HEK293 (cell line): ENCODE measurements around the gene CSF1.
A peak's percentile ranks its signal among the peaks of the same experiment; 100 is the strongest.

Source experiments
- CTCF ChIA-PET: fragments of 350-600 bp; formaldehyde crosslinking; extraction: SDS; loops from one replicate; lab custom pipeline; 2021; ENCODE audit warnings: antibody characterized with exemption; lab: Yijun Ruan, JAX
- POLR2A ChIA-PET: fragments of 300-600 bp; formaldehyde crosslinking; extraction: SDS; loops from one replicate; lab custom pipeline; 2020; ENCODE audit warnings: antibody characterized with exemption, inconsistent platforms; lab: Yijun Ruan, JAX
- H3K27ac ChIP-seq: fragments of 200-500 bp; sonication (Bioruptor generic); 2 replicates; pipeline ENCODE4 v1.5.1; 2014; ENCODE audit warnings: low read depth, low read length, control low read depth, inconsistent platforms; ENCODE audit errors: extremely low read depth
- H3K36me3 ChIP-seq, 2 experiments: fragments of 200-500 bp in 1 of 2; sonication (Bioruptor generic) in 1 of 2; 1 replicate in 1 of 2; 2 replicates in 1 of 2; pipeline ENCODE4 v1.5.1; 2014 to 2017; ENCODE audit warnings: inconsistent platforms in 2 of 2, low read length in 2 of 2; ENCODE audit not compliant: control insufficient read depth in 2 of 2, insufficient read depth in 1 of 2
- H3K4me1 ChIP-seq: fragments of 200-500 bp; sonication (Bioruptor generic); 2 replicates; pipeline ENCODE4 v1.5.1; 2014; ENCODE audit warnings: mild to moderate bottlenecking, low read length, inconsistent platforms; ENCODE audit not compliant: control insufficient read depth, insufficient read depth
- H3K4me3 ChIP-seq: 2 replicates; pipeline ENCODE4 v1.5.1; 2011; ENCODE audit warnings: low read depth, mild to moderate bottlenecking, control low read depth, low read length, moderate library complexity
- H3K9me3 ChIP-seq: fragments of 200-500 bp; sonication (Bioruptor generic); 2 replicates; pipeline ENCODE4 v1.5.1; 2014; ENCODE audit warnings: low read depth, low read length, inconsistent platforms; ENCODE audit not compliant: control insufficient read depth, insufficient read depth
- HOXC10 ChIP-seq: sonication (generic); formaldehyde crosslinking; IDR thresholded peaks from 2 replicates; pipeline ENCODE4 v1.8.1; 2023; ENCODE audit warnings: mild to moderate bottlenecking, missing genetic modification reagents
- PRDM1 ChIP-seq: fragments of 450-650 bp; formaldehyde crosslinking; IDR thresholded peaks from 2 replicates; pipeline ENCODE4; 2016; ENCODE audit warnings: missing biosample characterization, missing genetic modification characterization
- ZFP41 ChIP-seq: fragments of 450-650 bp; formaldehyde crosslinking; IDR thresholded peaks from 2 replicates; pipeline ENCODE4 v1.5.1; 2016; ENCODE audit warnings: missing biosample characterization, missing genetic modification characterization, borderline replicate concordance
- ZNF133 ChIP-seq: fragments of 450-650 bp; formaldehyde crosslinking; IDR thresholded peaks from 2 replicates; pipeline ENCODE4 v1.5.1; 2016; ENCODE audit warnings: missing biosample characterization, missing genetic modification characterization
- ZNF184 ChIP-seq: fragments of 450-650 bp; IDR thresholded peaks from 2 replicates; pipeline ENCODE4 v1.5.1; 2018; ENCODE audit warnings: missing biosample characterization, mild to moderate bottlenecking, missing genetic modification characterization
- ZNF223 ChIP-seq: fragments of 450-650 bp; formaldehyde crosslinking; IDR thresholded peaks from 2 replicates; pipeline ENCODE4 v1.5.1; 2016; ENCODE audit warnings: missing biosample characterization, missing genetic modification characterization
- ZNF274 ChIP-seq, 2 experiments: fragments of 200-500 bp in 1 of 2; fragments of 450-650 bp in 1 of 2; sonication (Bioruptor generic) in 1 of 2; formaldehyde crosslinking in 1 of 2; IDR thresholded peaks; 2 replicates each; pipeline versions ENCODE4 v1.5.1 to v1.6.1; 2014 to 2016; ENCODE audit warnings: borderline replicate concordance in 1 of 2, inconsistent platforms in 1 of 2, low read length in 1 of 2, missing biosample characterization in 1 of 2, missing genetic modification characterization in 1 of 2
- ZNF350 ChIP-seq: fragments of 450-650 bp; formaldehyde crosslinking; IDR thresholded peaks from 2 replicates; pipeline ENCODE4 v1.5.0; 2017; ENCODE audit warnings: missing biosample characterization, mild to moderate bottlenecking, missing genetic modification characterization
- ZNF366 ChIP-seq: fragments of 450-650 bp; formaldehyde crosslinking; conservative IDR thresholded peaks from 2 replicates; pipeline ENCODE4 v1.5.1; 2016; ENCODE audit warnings: missing biosample characterization, missing genetic modification characterization
- ZNF37A ChIP-seq: fragments of 450-650 bp; IDR thresholded peaks from 2 replicates; pipeline ENCODE4 v1.5.1; 2018; ENCODE audit warnings: missing biosample characterization, missing genetic modification characterization
- ZNF510 ChIP-seq: fragments of 450-650 bp; formaldehyde crosslinking; IDR thresholded peaks from 2 replicates; pipeline ENCODE4 v1.5.1; 2018; ENCODE audit warnings: mild to moderate bottlenecking, missing genetic modification characterization, missing biosample characterization; ENCODE audit not compliant: insufficient replicate concordance
- ZNF514 ChIP-seq: fragments of 450-650 bp; formaldehyde crosslinking; IDR thresholded peaks from 2 replicates; pipeline ENCODE4 v1.5.1; 2016; ENCODE audit warnings: missing biosample characterization, missing genetic modification characterization
- ZNF555 ChIP-seq: fragments of 450-650 bp; formaldehyde crosslinking; conservative IDR thresholded peaks from 2 replicates; pipeline ENCODE4 v1.5.1; 2017; ENCODE audit warnings: missing biosample characterization, mild to moderate bottlenecking, missing genetic modification characterization, inconsistent platforms
- ZNF621 ChIP-seq: fragments of 450-650 bp; formaldehyde crosslinking; IDR thresholded peaks from 2 replicates; pipeline ENCODE4 v1.5.1; 2017; ENCODE audit warnings: missing biosample characterization, missing genetic modification characterization
- ZNF623 ChIP-seq: fragments of 450-650 bp; formaldehyde crosslinking; IDR thresholded peaks from 2 replicates; pipeline ENCODE4 v1.5.1; 2016; ENCODE audit warnings: missing biosample characterization, missing genetic modification characterization
- ZNF658 ChIP-seq: fragments of 450-650 bp; formaldehyde crosslinking; IDR thresholded peaks from 2 replicates; pipeline ENCODE4; 2016; ENCODE audit warnings: missing biosample characterization, missing genetic modification characterization
- ZNF76 ChIP-seq: fragments of 450-650 bp; formaldehyde crosslinking; IDR thresholded peaks from 2 replicates; pipeline ENCODE4; 2016; ENCODE audit warnings: low read depth, missing biosample characterization, missing genetic modification characterization, borderline replicate concordance
- ZNF768 ChIP-seq: fragments of 450-650 bp; formaldehyde crosslinking; IDR thresholded peaks from 2 replicates; pipeline ENCODE4 v1.5.1; 2018; ENCODE audit warnings: missing biosample characterization, mild to moderate bottlenecking, missing genetic modification characterization
- TF ChIP-seq, protein P1 (sequence below): fragments of 450-650 bp; formaldehyde crosslinking; IDR thresholded peaks from 2 replicates; pipeline ENCODE4 v1.5.1; 2016; ENCODE audit warnings: missing biosample characterization, missing genetic modification characterization
- TF ChIP-seq, protein P2 (sequence below): fragments of 450-650 bp; formaldehyde crosslinking; IDR thresholded peaks from 2 replicates; pipeline ENCODE4 v1.5.1; 2017; ENCODE audit warnings: missing biosample characterization, missing genetic modification characterization
- TF ChIP-seq, protein P3 (sequence below): fragments of 450-650 bp; formaldehyde crosslinking; IDR thresholded peaks from 2 replicates; pipeline ENCODE4 v1.5.1; 2016; ENCODE audit warnings: missing biosample characterization, missing genetic modification characterization
- TF ChIP-seq, protein P4 (sequence below): sonication (generic); formaldehyde crosslinking; IDR thresholded peaks from 2 replicates; pipeline ENCODE4 v1.8.1; 2022; ENCODE audit warnings: mild to moderate bottlenecking, moderate library complexity, missing genetic modification reagents

Gene CSF1

DNA sequence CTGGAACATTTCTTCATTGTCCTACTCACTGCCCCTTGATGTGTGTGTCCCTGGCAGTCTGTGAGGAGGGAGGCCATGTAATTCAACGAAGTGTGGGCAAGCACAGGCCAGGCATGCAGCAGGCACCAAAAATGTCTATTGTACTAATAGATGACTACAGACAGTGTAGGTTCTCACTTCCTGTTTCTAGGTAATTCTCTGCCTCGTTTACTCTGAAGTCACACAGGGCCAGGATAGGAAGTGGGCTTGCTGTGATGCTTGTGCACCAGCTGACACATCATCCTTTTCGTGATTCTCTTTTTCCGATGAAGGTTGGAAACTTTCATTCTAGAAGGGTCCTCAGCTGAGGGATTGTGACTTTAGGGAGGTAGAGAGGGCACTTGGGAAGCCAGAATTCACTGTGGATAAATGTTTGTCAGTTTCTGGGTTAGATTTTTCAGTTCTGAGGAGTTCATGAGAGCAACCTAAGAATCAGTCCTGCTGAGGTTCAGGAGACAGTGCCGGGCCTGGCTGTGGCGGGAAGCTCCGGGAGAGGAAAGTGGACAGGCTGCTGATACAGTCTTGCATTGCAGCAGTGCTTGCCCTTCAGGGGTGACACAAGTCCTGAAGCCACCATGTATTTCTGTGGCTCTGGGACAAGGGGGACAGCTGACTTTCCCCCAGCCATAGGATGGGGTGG lies 4.3 kb upstream of the CSF1 start:
- H3K27ac ChIP-seq: no peak overlapping the region
- TF ChIP-seq ZNF510 (tag by site-specific recombination): no peak
- no peak for TF ChIP-seq ZNF223 (tag by site-specific recombination)
- no peak for TF ChIP-seq ZNF621 (tag by site-specific recombination)
- no peak for TF ChIP-seq ZNF658 (tag by site-specific recombination)
- CTCF ChIA-PET: interaction anchor here (0.8 to 1.0 kb wide), 2 partner anchors 27 to 78 kb away, joined by 3 read pairs; no protein-coding TSS in a partner anchor
- H3K36me3 ChIP-seq: no peaks in the 10 kb centered on the region
- H3K4me1 ChIP-seq: peaks cover 1% of the 10 kb centered on the region; the same call in 1 of the 2 replicates
- no peak overlapping the region for H3K4me3 ChIP-seq
- POLR2A ChIA-PET: no interaction called here
- no peaks in the 10 kb centered on the region for H3K9me3 ChIP-seq

DNA sequence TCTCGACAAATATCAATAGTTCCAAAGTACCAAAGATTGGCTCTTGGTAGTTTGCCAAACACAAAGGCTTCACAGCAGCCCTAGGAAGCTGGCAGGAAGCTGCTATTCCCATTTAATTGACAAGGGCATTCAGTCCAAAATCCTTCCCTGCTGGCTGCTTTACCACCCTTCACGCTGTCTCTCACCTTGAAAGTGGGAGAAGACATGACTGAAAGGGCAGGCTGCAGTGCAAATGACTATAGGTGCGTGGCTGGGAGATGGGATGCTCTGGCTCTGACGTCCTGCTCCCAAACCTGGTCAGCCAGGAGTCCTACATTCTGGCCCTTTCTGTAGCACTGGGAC lies 3.8 kb upstream of the CSF1 start:
- CTCF ChIA-PET: interaction anchor here (0.8 to 1.0 kb wide), 2 partner anchors 28 to 77 kb away, joined by 3 read pairs; no protein-coding TSS in a partner anchor

DNA sequence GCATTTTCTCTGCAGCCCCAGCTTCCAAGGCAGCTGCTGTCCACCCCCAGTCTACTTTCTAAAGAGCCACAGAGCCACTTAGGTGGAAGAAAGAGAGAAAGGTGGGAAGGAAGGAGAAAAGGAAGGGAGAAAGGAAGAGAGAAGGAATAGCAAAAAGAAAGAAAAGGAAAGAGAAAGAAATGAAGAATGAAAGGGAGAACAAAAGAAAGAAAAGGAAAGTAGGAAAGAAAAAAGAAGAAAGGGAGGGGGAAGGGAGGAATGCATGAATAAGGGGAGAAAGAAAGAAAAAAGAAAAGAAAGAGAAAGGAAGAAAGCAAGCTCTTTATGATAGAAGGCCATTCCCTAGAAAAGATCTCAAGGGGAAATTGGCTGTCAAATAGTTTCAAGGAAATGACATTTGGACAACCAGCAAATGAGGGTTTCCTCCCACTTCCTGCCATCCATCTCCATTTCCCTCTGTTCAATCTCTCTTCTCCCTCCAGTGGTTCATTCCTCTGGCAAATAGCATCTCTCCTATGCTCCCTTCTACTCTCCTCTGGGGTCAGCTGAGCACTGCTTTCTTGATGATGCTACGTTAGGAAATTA lies 3.4 kb upstream of the CSF1 start:
- CTCF ChIA-PET: interaction anchor here (0.6 to 1.0 kb wide), 3 partner anchors 28 to 117 kb away, joined by 3 to 4 read pairs (median 3); no protein-coding TSS in a partner anchor
- Histone ChIP-seq H3K9me3 (no peaks in the 10 kb centered on the region), H3K4me1 (peaks cover 3% of the 10 kb centered on the region; the same call in 1 of the 2 replicates)
- TF ChIP-seq HOXC10 (CRISPR knock-in tag): no peak
- no peak for TF ChIP-seq ZNF274 (IDR thresholded peaks at IDR 0.05; ENCODE audit: low read length)
- no peak for TF ChIP-seq ZNF274 (tag by site-specific recombination; IDR thresholded peaks at IDR 0.05; ENCODE audit: borderline replicate concordance)
- no peak for TF ChIP-seq ZNF555 (tag by site-specific recombination)
- no peak for TF ChIP-seq ZNF768 (tag by site-specific recombination)
- TF ChIP-seq ZNF366: peak; percentile 91
- TF ChIP-seq, protein P1, sequence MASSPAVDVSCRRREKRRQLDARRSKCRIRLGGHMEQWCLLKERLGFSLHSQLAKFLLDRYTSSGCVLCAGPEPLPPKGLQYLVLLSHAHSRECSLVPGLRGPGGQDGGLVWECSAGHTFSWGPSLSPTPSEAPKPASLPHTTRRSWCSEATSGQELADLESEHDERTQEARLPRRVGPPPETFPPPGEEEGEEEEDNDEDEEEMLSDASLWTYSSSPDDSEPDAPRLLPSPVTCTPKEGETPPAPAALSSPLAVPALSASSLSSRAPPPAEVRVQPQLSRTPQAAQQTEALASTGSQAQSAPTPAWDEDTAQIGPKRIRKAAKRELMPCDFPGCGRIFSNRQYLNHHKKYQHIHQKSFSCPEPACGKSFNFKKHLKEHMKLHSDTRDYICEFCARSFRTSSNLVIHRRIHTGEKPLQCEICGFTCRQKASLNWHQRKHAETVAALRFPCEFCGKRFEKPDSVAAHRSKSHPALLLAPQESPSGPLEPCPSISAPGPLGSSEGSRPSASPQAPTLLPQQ: no peak
- peak; percentile 100 for TF ChIP-seq PRDM1 (tag by site-specific recombination)
- TF ChIP-seq, all 188 proteins: peak for 2
- no peaks in the 10 kb centered on the region for H3K36me3 ChIP-seq
- H3K27ac ChIP-seq: no peak overlapping the region
- POLR2A ChIA-PET: no interaction called here
- no peak overlapping the region for H3K4me3 ChIP-seq

More for the DNA sequence above, 3.8 kb upstream of the CSF1 start:
- TF ChIP-seq ZNF623 (tag by site-specific recombination): no peak
- no peak for TF ChIP-seq ZNF514 (tag by site-specific recombination)
- TF ChIP-seq ZNF76: no peak
- Histone ChIP-seq H3K4me1 (peaks cover 3% of the 10 kb centered on the region; the same call in 1 of the 2 replicates), H3K36me3 (no peaks in the 10 kb centered on the region), H3K4me3 (no peak overlapping the region), H3K27ac (no peak overlapping the region), H3K9me3 (no peaks in the 10 kb centered on the region)
- POLR2A ChIA-PET: no interaction called here

DNA sequence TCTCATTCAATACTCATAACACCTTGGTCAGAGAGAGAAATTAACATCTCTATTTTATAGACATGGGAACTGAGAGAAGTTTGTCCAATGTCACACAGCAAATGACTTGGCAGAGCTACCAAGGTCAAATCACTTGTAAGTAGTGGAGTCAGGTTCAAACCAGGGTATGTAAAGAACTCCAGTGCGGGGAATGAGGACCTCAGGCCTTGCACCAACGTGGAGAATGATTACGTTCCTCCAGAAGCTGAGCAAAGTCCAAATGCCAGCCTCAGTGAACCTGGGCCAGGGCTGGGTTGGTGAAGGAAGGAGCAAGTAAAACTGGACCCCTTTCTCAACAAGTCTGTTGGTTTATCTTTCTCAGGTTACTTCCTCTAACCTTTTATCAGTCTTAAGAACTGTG lies 1.8 kb upstream of the CSF1 start:
- H3K4me1 ChIP-seq: peaks cover 3% of the 10 kb centered on the region; the same call in 1 of the 2 replicates
- CTCF ChIA-PET: no interaction called here
- POLR2A ChIA-PET: no interaction called here
- no peaks in the 10 kb centered on the region for H3K9me3 ChIP-seq
- H3K36me3 ChIP-seq: peaks cover 0 to 5% of the 10 kb centered on the region in 2 experiments; a peak in 1 of 3 replicates
- H3K27ac ChIP-seq: no peak overlapping the region
- H3K4me3 ChIP-seq: no peak overlapping the region
- no peak for TF ChIP-seq ZFP41 (tag by site-specific recombination)
- TF ChIP-seq ZNF555 (tag by site-specific recombination): no peak
- TF ChIP-seq ZNF133: no peak
- no peak for TF ChIP-seq ZNF37A (tag by site-specific recombination)
- TF ChIP-seq, protein P2, sequence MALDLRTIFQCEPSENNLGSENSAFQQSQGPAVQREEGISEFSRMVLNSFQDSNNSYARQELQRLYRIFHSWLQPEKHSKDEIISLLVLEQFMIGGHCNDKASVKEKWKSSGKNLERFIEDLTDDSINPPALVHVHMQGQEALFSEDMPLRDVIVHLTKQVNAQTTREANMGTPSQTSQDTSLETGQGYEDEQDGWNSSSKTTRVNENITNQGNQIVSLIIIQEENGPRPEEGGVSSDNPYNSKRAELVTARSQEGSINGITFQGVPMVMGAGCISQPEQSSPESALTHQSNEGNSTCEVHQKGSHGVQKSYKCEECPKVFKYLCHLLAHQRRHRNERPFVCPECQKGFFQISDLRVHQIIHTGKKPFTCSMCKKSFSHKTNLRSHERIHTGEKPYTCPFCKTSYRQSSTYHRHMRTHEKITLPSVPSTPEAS (tag by site-specific recombination): no peak
- TF ChIP-seq, protein P3, sequence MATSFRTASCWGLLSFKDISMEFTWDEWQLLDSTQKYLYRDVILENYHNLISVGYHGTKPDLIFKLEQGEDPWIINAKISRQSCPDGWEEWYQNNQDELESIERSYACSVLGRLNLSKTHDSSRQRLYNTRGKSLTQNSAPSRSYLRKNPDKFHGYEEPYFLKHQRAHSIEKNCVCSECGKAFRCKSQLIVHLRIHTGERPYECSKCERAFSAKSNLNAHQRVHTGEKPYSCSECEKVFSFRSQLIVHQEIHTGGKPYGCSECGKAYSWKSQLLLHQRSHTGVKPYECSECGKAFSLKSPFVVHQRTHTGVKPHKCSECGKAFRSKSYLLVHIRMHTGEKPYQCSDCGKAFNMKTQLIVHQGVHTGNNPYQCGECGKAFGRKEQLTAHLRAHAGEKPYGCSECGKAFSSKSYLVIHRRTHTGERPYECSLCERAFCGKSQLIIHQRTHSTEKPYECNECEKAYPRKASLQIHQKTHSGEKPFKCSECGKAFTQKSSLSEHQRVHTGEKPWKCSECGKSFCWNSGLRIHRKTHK (tag by site-specific recombination): no peak
- no peak for TF ChIP-seq ZNF350
- TF ChIP-seq, protein P4, sequence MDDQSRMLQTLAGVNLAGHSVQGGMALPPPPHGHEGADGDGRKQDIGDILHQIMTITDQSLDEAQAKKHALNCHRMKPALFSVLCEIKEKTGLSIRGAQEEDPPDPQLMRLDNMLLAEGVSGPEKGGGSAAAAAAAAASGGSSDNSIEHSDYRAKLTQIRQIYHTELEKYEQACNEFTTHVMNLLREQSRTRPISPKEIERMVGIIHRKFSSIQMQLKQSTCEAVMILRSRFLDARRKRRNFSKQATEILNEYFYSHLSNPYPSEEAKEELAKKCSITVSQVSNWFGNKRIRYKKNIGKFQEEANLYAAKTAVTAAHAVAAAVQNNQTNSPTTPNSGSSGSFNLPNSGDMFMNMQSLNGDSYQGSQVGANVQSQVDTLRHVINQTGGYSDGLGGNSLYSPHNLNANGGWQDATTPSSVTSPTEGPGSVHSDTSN (CRISPR knock-in tag): no peak
- TF ChIP-seq ZNF184 (tag by site-specific recombination): no peak
